ENCODE measurements around the gene PIGL. TPM values are rescaled to one million over a fixed set of nuclear protein-coding genes. Genes with fewer than 3 reads are reported as not detected.

Gene PIGL
- total and polyA plus RNA-seq, 2 experiments from 2014 or later = 32.9 to 47.3 TPM

DNA sequence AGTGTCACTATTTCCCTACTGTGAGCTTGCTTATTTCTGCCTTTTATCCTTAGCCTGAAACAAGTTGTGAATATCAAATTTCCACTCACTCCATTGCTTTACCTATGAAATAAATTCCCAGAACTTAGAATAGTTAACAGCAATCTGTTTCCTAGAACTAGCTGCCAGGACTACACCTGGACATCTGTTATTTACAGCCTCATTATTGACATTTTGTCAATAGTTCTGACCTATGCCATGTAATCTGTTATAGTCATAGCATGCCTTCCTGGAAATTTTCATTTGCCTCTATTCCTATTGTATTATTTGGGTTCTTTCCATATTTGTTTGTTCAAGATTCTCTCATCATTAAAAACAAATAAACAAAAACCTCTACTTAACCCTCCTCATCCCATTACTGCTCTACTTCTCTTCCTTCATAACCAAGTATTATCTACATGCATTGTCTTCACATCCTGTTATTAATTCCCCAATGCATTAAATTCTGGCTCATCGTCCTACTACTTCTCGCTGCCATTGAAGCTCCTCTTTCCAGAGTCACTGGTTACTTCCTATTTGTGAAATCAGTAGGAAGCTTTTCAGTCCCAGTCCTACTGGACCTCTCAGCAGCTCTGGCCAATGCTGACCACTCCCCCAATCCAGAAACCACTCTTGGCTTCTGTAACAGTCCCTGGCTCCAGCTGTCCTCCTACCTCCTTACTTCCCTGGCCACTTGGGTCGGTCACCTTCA, 55.3 kb downstream of the PIGL start:
- TF ChIP-seq STAT1 (IDR thresholded peaks at IDR 0.05; ENCODE audit: unreplicated experiment) (no peak), POLR2AphosphoS5 (IDR thresholded peaks at IDR 0.05; ENCODE audit: low read depth) (no peak), JUNB (IDR thresholded peaks at IDR 0.05; ENCODE audit: unreplicated experiment) (no peak), ZNF331 (CRISPR knock-in tag; IDR thresholded peaks at IDR 0.05; ENCODE audit: low read depth) (no peak), EZH2phosphoT487 (IDR thresholded peaks at IDR 0.05; ENCODE audit: unreplicated experiment) (no peak), EZH2 (IDR thresholded peaks at IDR 0.05; ENCODE audit: low read depth, unreplicated experiment) (no peak), ZNF114 (CRISPR knock-in tag; IDR thresholded peaks at IDR 0.05) (no peak)
- TF ChIP-seq, protein P1, sequence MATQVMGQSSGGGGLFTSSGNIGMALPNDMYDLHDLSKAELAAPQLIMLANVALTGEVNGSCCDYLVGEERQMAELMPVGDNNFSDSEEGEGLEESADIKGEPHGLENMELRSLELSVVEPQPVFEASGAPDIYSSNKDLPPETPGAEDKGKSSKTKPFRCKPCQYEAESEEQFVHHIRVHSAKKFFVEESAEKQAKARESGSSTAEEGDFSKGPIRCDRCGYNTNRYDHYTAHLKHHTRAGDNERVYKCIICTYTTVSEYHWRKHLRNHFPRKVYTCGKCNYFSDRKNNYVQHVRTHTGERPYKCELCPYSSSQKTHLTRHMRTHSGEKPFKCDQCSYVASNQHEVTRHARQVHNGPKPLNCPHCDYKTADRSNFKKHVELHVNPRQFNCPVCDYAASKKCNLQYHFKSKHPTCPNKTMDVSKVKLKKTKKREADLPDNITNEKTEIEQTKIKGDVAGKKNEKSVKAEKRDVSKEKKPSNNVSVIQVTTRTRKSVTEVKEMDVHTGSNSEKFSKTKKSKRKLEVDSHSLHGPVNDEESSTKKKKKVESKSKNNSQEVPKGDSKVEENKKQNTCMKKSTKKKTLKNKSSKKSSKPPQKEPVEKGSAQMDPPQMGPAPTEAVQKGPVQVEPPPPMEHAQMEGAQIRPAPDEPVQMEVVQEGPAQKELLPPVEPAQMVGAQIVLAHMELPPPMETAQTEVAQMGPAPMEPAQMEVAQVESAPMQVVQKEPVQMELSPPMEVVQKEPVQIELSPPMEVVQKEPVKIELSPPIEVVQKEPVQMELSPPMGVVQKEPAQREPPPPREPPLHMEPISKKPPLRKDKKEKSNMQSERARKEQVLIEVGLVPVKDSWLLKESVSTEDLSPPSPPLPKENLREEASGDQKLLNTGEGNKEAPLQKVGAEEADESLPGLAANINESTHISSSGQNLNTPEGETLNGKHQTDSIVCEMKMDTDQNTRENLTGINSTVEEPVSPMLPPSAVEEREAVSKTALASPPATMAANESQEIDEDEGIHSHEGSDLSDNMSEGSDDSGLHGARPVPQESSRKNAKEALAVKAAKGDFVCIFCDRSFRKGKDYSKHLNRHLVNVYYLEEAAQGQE (IDR thresholded peaks at IDR 0.05; ENCODE audit: unreplicated experiment) = no peak
- TF ChIP-seq, protein P2, sequence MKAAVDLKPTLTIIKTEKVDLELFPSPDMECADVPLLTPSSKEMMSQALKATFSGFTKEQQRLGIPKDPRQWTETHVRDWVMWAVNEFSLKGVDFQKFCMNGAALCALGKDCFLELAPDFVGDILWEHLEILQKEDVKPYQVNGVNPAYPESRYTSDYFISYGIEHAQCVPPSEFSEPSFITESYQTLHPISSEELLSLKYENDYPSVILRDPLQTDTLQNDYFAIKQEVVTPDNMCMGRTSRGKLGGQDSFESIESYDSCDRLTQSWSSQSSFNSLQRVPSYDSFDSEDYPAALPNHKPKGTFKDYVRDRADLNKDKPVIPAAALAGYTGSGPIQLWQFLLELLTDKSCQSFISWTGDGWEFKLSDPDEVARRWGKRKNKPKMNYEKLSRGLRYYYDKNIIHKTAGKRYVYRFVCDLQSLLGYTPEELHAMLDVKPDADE (IDR thresholded peaks at IDR 0.05) = no peak
- TF ChIP-seq, protein P3, sequence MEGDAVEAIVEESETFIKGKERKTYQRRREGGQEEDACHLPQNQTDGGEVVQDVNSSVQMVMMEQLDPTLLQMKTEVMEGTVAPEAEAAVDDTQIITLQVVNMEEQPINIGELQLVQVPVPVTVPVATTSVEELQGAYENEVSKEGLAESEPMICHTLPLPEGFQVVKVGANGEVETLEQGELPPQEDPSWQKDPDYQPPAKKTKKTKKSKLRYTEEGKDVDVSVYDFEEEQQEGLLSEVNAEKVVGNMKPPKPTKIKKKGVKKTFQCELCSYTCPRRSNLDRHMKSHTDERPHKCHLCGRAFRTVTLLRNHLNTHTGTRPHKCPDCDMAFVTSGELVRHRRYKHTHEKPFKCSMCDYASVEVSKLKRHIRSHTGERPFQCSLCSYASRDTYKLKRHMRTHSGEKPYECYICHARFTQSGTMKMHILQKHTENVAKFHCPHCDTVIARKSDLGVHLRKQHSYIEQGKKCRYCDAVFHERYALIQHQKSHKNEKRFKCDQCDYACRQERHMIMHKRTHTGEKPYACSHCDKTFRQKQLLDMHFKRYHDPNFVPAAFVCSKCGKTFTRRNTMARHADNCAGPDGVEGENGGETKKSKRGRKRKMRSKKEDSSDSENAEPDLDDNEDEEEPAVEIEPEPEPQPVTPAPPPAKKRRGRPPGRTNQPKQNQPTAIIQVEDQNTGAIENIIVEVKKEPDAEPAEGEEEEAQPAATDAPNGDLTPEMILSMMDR (conservative IDR thresholded peaks at IDR 0.05; ENCODE audit: low read depth in 2 of 2) = no peak
- H3K27me3 Mint-ChIP-seq (ENCODE audit: insufficient read depth, low read depth, poor library complexity) = peaks cover 3% of the 10 kb centered on the region
- Histone ChIP-seq H3K27me3 (ENCODE audit: insufficient read depth) (no peaks in the 10 kb centered on the region), H3K79me2 (replicated peaks; ENCODE audit: insufficient read depth) (no peaks in the 10 kb centered on the region), H3K27ac (ENCODE audit: low read depth) (no peak overlapping the region), H3K4me2 (no peak overlapping the region), H4K20me1 (replicated peaks; ENCODE audit: insufficient read depth) (no peaks in the 10 kb centered on the region), H3K9me2 (ENCODE audit: insufficient read depth) (0 out of 2 replicates have a peak, but pooled peaks cover 3% of the 10 kb centered on the region), H2AFZ (no peak overlapping the region), H3F3A (replicated peaks; ENCODE audit: low read depth) (no peaks in the 10 kb centered on the region), H3K4me1 (ENCODE audit: insufficient read depth) (no peaks in the 10 kb centered on the region), H3K4me3 (no peak overlapping the region), H3K36me3 (ENCODE audit: insufficient read depth) (no peaks in the 10 kb centered on the region; the same call in 1 of the 2 replicates)
- no peak overlapping the region for H3K4me3 Mint-ChIP-seq
- peaks cover 15% of the 10 kb centered on the region; the same call in 2 of the 3 replicates for H3K9me3 Mint-ChIP-seq
- ATAC-seq (no peak), DNase-seq (ENCODE audit: low spot score) (no peak)
- H3K27ac Mint-ChIP-seq = no peak overlapping the region
- peaks cover 17% of the 10 kb centered on the region; the same call in 2 of the 3 replicates for H3K36me3 Mint-ChIP-seq (ENCODE audit: low read depth)
- no peaks in the 10 kb centered on the region for H3K4me1 Mint-ChIP-seq
